Cerebellar cortex (tissue), 1 donor: ENCODE results near the gene AHR.
"Not testable (repeated sequence)": the region's sequence is repeated elsewhere in the genome, so short reads cannot be mapped to it uniquely, and the experiment has no call there.

Source experiments
- DNase-seq: peaks from one replicate; pipeline ENCODE4 v3.0.0-alpha.2; 2015; ENCODE audit warnings: low spot score

Gene AHR

DNA sequence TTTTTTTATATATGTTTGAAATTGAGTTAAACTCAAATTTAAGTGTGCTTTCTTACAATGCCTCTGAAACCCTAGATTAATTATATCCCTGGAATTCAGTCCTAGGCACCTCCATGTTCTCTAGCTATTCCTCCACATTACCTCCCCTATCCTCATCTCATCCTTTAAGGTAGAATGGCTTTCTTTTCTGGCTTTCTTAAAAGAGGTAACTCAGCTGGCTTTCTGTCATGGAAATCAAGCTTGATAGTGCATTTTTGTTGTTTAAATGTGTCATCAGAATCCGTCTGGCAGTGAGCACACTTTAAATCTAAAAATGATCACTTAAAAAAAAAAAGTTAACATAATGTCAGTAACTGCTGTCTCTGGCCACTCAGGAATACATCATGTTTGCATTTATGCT lies 42.2 kb downstream of the AHR start:
- DNase-seq, result no peak

- no peak for DNase-seq
These were observed 44.3 kb downstream of the AHR start for GRCh38 chr7:17342756-17343155.

DNA sequence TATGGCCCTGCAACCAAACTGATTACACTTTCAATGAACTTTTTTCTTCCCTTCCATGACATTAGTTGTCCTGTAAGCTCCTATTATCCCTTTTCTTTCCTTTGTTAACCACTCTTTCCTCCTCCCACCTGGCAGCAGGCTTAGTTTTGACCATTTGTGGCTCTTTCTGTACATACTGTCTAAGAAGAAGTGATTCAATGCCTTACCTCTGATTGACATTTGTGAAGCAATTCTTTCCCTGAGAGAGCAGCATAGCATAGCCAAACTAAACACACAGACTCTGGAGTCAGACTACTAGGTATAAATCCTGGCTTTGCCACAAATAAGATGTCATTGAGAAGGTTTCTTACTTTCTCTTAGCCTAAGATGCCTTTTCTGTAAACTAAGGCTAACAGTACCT lies 48.9 kb downstream of the AHR start:
- DNase-seq, result no peak

- DNase-seq, result not testable (repeated sequence)
These were observed 50.5 kb downstream of the AHR start for GRCh38 chr7:17348932-17349331.

DNA sequence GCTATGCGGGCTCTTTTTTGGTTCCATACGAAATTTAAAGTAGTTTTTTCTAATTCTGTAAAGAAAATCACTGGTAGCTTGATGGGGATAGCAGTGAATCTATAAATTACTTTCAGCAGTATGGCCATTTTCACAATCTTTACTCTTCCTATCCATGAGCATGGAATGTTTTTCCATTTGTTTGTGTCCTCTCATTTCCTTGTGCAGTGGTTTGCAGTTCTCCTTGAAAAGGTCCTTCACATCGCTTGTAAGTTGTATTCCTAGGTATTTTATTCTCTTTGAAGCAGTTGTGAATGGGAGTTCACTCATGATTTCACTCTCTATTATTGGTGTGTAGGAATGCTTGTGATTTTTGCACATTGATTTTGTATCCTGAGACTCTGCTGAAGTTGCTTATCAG lies 51.9 kb downstream of the AHR start:
- DNase-seq, result not testable (repeated sequence)

- not testable (repeated sequence) for DNase-seq
These were observed 55.4 kb downstream of the AHR start for GRCh38 chr7:17353650-17354419.

GRCh38 chr7:17354473-17354872 lies 56.0 kb downstream of the AHR start:
- no peak for DNase-seq

DNA sequence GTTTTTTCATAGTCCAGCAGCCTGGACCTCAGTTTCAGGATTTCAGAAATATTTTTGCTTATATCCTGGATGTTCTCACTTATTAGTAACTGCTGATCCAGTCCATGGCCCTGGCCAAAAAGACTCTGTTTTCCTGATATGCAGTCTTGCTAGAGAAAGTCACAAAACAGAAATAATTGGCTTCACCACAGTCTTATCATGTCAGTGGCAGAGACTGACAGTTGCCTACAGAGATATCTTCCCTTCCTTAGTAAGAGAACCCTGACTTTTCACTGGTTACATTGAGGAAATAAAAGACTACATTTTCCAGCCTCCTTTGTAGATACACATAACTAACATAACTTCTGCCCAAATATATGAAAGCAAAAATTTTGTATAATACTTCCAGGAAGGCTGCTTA lies 56.6 kb downstream of the AHR start:
- DNase-seq, result no peak

- DNase-seq, result no peak
These were observed 59.5 kb downstream of the AHR start for GRCh38 chr7:17357952-17358351.

DNA sequence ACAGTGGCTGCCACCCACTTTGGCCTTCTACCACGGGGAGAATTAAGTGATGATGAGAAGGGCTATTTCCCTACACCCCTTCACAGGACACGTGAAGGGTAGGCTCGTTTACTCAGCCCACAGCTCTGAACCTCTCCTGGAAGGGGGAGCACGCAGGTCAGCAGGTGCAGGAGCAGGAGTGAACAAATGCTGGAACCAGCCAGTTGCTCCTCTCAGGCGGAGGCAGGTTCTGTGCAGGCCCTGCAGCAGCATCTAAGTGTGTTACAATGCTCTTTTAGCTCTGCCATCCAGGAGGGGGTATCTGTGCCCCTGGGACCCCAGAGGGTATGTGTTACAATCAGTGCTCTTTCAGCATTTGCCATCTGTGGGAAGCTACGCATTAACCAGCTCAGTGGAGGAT lies 61.2 kb downstream of the AHR start:
- DNase-seq, result no peak

- no peak for DNase-seq
These were observed 64.1 kb downstream of the AHR start for GRCh38 chr7:17362439-17363105.

- no peak for DNase-seq
These were observed 66.2 kb downstream of the AHR start for GRCh38 chr7:17364671-17365070.

GRCh38 chr7:17365775-17366174 lies 67.3 kb downstream of the AHR start:
- DNase-seq, result no peak

- DNase-seq, result no peak
These were observed 69.0 kb downstream of the AHR start for GRCh38 chr7:17367502-17367901.

GRCh38 chr7:17368856-17369524 lies 70.5 kb downstream of the AHR start:
- no peak for DNase-seq

GRCh38 chr7:17369691-17370426 lies 71.4 kb downstream of the AHR start:
- no peak for DNase-seq

- DNase-seq, result no peak
These were observed 72.6 kb downstream of the AHR start for GRCh38 chr7:17370901-17371585.

DNA sequence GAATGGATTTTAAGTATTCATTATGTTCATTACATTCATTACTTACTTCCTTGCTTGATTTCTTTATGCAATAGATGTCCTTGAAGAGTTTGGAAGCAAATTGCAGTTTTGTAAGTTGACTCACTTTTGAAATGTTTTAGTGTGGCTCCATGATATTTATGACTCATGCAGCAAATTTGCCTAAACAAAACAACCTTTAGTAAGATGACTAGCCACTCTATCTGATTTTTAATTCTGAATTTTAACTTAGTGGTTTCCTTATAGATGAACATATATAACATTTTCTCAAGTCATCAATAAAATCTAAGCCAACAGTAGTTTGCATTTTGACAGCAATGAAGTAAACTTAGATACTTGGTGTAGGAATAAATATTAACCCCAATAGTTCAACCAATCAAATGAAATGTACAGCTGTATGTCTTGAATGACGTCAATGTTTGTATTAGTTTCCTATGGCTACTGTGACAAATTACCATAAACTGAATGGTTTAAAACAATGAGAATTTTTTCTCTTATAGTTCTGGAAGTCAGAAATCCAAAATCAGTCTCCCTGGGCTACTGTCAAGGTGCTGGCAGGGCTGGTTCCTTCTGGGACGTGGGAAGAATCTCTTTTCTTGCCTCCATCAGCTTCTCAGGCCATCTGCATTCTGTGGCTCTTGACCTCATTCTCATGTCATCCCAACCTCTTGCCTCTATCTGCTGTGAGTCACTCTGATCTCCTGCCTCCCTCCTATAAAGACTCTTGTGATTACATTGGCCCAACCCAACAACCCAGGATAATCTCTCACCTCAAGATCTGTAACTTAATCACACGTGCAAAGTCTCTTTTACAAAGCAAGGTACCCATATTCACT lies 73.4 kb downstream of the AHR start:
- DNase-seq, result no peak

GRCh38 chr7:17374157-17374556 lies 75.7 kb downstream of the AHR start:
- DNase-seq, result no peak

GRCh38 chr7:17374654-17375053 lies 76.2 kb downstream of the AHR start:
- DNase-seq, result no peak

GRCh38 chr7:17376595-17376994 lies 78.1 kb downstream of the AHR start:
- DNase-seq, result no peak
